GM18517 (cell line): ENCODE data around the gene SLC25A33.
A peak's percentile ranks its signal among the peaks of the same experiment; 100 is the strongest.
"Not testable (repeated sequence)": the region's sequence is repeated elsewhere in the genome, so short reads cannot be mapped to it uniquely, and the experiment has no call there.

Experiments used
- ATAC-seq: cut with Tn5 transposase; IDR thresholded peaks from one replicate; pipeline ENCODE4 v1.9.1; 2021; ENCODE audit warnings: mild to moderate bottlenecking, moderate library complexity; ENCODE audit not compliant: unreplicated experiment

SLC25A33 gene

GRCh38 chr1:9618909-9619679 lies 79.8 kb downstream of the SLC25A33 start:
- no peak for ATAC-seq

- ATAC-seq: no peak
Observed at GRCh38 chr1:9621032-9621431, 81.8 kb downstream of the SLC25A33 start.

- ATAC-seq: no peak
Observed at GRCh38 chr1:9624081-9624480, 84.8 kb downstream of the SLC25A33 start.

- ATAC-seq: not testable (repeated sequence)
Observed at GRCh38 chr1:9625030-9625429, 85.8 kb downstream of the SLC25A33 start.

GRCh38 chr1:9626201-9626608 lies 86.9 kb downstream of the SLC25A33 start:
- ATAC-seq: peak; percentile 55

- no peak for ATAC-seq
Observed at GRCh38 chr1:9628541-9629444, 89.5 kb downstream of the SLC25A33 start.

- ATAC-seq: no peak
Observed at GRCh38 chr1:9629445-9630201, 90.4 kb downstream of the SLC25A33 start.

- no peak for ATAC-seq
Observed at GRCh38 chr1:9630331-9631111, 91.3 kb downstream of the SLC25A33 start.

GRCh38 chr1:9631613-9632012 lies 92.3 kb downstream of the SLC25A33 start:
- no peak for ATAC-seq

GRCh38 chr1:9633493-9633892 lies 94.2 kb downstream of the SLC25A33 start:
- ATAC-seq: no peak

- no peak for ATAC-seq
Observed at GRCh38 chr1:9634582-9634981, 95.3 kb downstream of the SLC25A33 start.
